RWPE2 (cell line): ENCODE data around the gene PRKAR1A.
A peak's percentile ranks its signal among the peaks of the same experiment; 100 is the strongest.

Source experiments
- ATAC-seq: fragments of 200-7000 bp; cut with Tn5 transposase; 3 replicates; pipeline ENCODE4 v1.9.1; 2021; ENCODE audit warnings: low read depth
- DNase-seq: peaks from one replicate; pipeline ENCODE4 v3.0.0-alpha.2; 2020; ENCODE audit warnings: low spot score
- H3K27ac ChIP-seq: fragments of 450-650 bp; 2 replicates; pipeline ENCODE4 v1.5.1; 2017; ENCODE audit warnings: mild to moderate bottlenecking; ENCODE audit not compliant: poor library complexity, severe bottlenecking
- H3K27me3 ChIP-seq: fragments of 250-450 bp; sonication (Bioruptor Pico); 2 replicates; pipeline ENCODE4 v1.5.1; 2021; ENCODE audit warnings: mild to moderate bottlenecking, moderate library complexity; ENCODE audit not compliant: insufficient read depth, poor library complexity, severe bottlenecking
- H3K36me3 ChIP-seq: fragments of 250-450 bp; sonication (Bioruptor Pico); 2 replicates; pipeline ENCODE4 v1.5.1; 2020; ENCODE audit warnings: low read depth, mild to moderate bottlenecking, moderate library complexity
- H3K4me1 ChIP-seq: fragments of 250-450 bp; sonication (Bioruptor Pico); 2 replicates; pipeline ENCODE4 v1.5.1; 2021; ENCODE audit warnings: mild to moderate bottlenecking, moderate library complexity; ENCODE audit not compliant: insufficient read depth, poor library complexity, severe bottlenecking
- H3K4me3 ChIP-seq: fragments of 250-450 bp; sonication (Bioruptor Pico); 2 replicates; pipeline ENCODE4 v1.5.1; 2021; ENCODE audit warnings: mild to moderate bottlenecking, moderate library complexity; ENCODE audit not compliant: severe bottlenecking
- H3K9me3 ChIP-seq: fragments of 250-450 bp; sonication (Bioruptor Pico); 2 replicates; pipeline ENCODE4 v1.5.1; 2021; ENCODE audit warnings: mild to moderate bottlenecking, moderate library complexity; ENCODE audit not compliant: severe bottlenecking
- TF ChIP-seq, protein P1 (sequence below): fragments of 450-650 bp; IDR thresholded peaks from one replicate; pipeline ENCODE4 v1.5.1; 2017; ENCODE audit warnings: mild to moderate bottlenecking, moderate library complexity; ENCODE audit not compliant: poor library complexity, severe bottlenecking

The PRKAR1A gene

DNA sequence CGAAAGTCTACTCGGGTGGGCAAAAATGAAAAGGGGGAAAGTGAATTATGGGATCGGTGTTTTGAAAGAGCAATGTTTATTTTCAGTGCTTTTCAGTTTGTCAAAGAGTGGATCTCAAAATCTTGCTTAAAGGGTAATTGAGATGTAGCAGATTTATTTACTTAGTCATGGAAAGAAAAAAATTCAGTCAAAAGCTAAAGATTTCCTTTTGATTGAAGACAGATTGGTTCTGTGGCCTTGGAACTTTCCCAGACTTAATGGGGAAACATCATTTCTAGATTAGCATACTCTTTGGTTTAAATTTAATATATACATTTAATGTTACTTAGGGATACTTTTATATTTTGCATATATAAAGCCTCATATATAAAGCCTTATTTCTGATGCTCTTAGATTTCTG is 20.6 kb downstream of the PRKAR1A start:
- TF ChIP-seq, protein P1, sequence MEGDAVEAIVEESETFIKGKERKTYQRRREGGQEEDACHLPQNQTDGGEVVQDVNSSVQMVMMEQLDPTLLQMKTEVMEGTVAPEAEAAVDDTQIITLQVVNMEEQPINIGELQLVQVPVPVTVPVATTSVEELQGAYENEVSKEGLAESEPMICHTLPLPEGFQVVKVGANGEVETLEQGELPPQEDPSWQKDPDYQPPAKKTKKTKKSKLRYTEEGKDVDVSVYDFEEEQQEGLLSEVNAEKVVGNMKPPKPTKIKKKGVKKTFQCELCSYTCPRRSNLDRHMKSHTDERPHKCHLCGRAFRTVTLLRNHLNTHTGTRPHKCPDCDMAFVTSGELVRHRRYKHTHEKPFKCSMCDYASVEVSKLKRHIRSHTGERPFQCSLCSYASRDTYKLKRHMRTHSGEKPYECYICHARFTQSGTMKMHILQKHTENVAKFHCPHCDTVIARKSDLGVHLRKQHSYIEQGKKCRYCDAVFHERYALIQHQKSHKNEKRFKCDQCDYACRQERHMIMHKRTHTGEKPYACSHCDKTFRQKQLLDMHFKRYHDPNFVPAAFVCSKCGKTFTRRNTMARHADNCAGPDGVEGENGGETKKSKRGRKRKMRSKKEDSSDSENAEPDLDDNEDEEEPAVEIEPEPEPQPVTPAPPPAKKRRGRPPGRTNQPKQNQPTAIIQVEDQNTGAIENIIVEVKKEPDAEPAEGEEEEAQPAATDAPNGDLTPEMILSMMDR: no peak
- no peaks in the 10 kb centered on the region for H3K4me1 ChIP-seq
- H3K36me3 ChIP-seq: peaks cover 83% of the 10 kb centered on the region
- DNase-seq (no peak), ATAC-seq (no peak)
- H3K9me3 ChIP-seq: no peaks in the 10 kb centered on the region
- H3K27ac ChIP-seq: no peak overlapping the region
- H3K27me3 ChIP-seq: no peaks in the 10 kb centered on the region
- H3K4me3 ChIP-seq: no peak overlapping the region

DNA sequence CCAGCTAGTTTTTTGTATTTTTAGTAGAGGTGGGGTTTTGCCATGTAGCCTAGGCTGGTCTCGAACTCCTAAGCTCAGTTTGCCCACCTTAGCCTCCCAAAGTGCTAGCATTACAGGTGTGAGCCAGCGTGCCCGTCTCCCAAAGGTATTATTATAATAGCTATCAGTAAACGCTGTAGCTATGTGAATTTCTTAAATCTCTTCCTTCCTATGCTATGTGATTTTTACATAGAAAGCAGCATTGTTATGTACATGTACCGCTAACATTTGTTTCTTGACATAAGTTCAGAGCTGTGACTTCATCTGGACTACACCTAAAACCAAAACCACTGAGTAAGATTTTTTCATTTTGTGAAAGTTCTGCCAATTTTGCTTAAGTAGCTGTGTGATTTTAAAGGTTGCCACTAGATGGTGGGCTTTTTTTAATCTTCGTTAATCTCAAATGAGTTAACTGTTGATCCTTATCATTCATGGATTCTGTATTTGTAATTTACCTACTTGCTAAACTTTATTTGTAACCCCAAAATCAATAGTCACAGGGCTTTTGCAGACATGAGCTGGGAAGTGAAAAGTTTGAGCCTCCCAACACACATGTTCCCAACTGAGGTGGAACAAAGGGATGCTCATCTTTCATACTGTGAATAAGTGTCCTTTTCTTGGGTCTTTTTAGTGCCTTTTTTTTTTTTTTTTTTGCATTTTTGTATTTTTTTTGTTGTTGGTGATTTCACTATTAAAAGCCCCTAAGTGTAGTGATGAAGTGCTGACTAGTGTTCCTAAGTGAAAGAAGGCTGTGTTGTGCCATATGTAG is 21.9 kb downstream of the PRKAR1A start:
- no peak overlapping the region for H3K4me3 ChIP-seq
- H3K27ac ChIP-seq: no peak overlapping the region
- ATAC-seq (no peak), DNase-seq (no peak)
- H3K27me3 ChIP-seq: no peaks in the 10 kb centered on the region
- TF ChIP-seq, protein P1: peak; percentile 57
- H3K9me3 ChIP-seq: no peaks in the 10 kb centered on the region
- peaks cover 71% of the 10 kb centered on the region for H3K36me3 ChIP-seq
- H3K4me1 ChIP-seq: no peaks in the 10 kb centered on the region

DNA sequence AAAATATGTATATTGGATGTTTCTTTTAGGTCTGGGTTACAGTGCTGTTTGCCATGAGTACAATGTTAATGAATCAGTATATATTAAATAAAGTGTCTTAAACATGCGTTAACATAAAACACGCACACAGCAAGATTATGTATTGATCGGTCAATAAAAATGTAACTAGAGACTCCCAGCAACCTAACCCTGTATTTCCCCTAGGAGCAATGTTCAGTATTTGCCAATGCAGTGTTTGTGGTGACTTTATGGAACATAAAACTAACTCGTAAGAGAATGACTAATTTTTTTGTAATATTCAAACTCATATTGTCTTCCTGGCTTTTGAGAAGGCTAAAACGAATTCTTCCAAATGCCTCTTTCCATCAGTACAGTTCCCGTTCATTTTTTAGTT is 22.5 kb downstream of the PRKAR1A start:
- DNase-seq (no peak), ATAC-seq (no peak)
- H3K27me3 ChIP-seq: no peaks in the 10 kb centered on the region
- no peaks in the 10 kb centered on the region for H3K4me1 ChIP-seq
- peaks cover 71% of the 10 kb centered on the region for H3K36me3 ChIP-seq
- TF ChIP-seq, protein P1: no peak
- H3K4me3 ChIP-seq: no peak overlapping the region
- no peak overlapping the region for H3K27ac ChIP-seq
- H3K9me3 ChIP-seq: no peaks in the 10 kb centered on the region

DNA sequence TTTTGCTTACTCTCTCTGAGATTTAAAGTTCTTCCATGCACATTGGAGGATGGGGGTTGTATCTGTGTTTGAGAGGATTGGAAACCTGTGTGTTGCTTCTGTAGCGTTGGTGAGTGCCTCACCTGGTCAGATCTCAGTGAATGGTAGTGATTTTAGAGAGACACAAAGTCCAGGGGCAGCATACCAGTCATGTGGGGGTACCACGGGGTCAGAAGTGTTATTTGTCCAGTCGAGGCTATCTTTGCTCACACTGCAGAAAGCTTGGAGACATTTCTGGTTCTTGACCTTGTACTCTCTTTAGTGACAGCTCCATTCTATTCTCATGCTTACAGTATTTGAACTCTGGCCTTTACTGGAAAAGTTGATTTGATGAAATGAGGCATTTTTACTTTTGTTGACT is 23.7 kb downstream of the PRKAR1A start:
- Histone ChIP-seq H3K27me3 (no peaks in the 10 kb centered on the region), H3K36me3 (peaks cover 59% of the 10 kb centered on the region), H3K4me1 (no peaks in the 10 kb centered on the region), H3K9me3 (no peaks in the 10 kb centered on the region), H3K27ac (no peak overlapping the region), H3K4me3 (no peak overlapping the region)
- TF ChIP-seq, protein P1: no peak
- no peak for ATAC-seq
- DNase-seq: no peak
